ENCODE measurements around the gene GPR137B.

Gene GPR137B

GRCh38 chr1:236141447-236142252 is 689 bp upstream of the GPR137B start:
- Histone ChIP-seq H3K4me1 (ENCODE audit: control insufficient read depth in 1 of 2, insufficient read depth in 1 of 2, low read depth in 1 of 2, low read length in 1 of 2) (peaks cover 18 to 21% of the 10 kb centered on the region in 2 experiments), H3K27ac (no peak overlapping the region), H3K9me3 (no peaks in the 10 kb centered on the region), H3K4me3 (ENCODE audit: low read depth in 1 of 2, low read length in 1 of 2) (peak overlapping the region in 1 of 2 experiments; percentile 32), H3K27me3 (peaks cover 81% of the 10 kb centered on the region), H3K36me3 (no peaks in the 10 kb centered on the region)
- TF ChIP-seq CTCF (IDR thresholded peaks at IDR 0.05), result no peak

- Histone ChIP-seq H3K4me1 (ENCODE audit: control insufficient read depth in 1 of 2, insufficient read depth in 1 of 2, low read depth in 1 of 2, low read length in 1 of 2) (peaks cover 18 to 21% of the 10 kb centered on the region in 2 experiments), H3K27ac (no peak overlapping the region), H3K9me3 (no peaks in the 10 kb centered on the region)
These were observed 987 bp downstream of the GPR137B start for GRCh38 chr1:236143104-236143948.

GRCh38 chr1:236144033-236144432 is 1.7 kb downstream of the GPR137B start:
- peaks cover 60% of the 10 kb centered on the region for H3K27me3 ChIP-seq
- H3K9me3 ChIP-seq, result no peaks in the 10 kb centered on the region
- no peaks in the 10 kb centered on the region for H3K36me3 ChIP-seq
- TF ChIP-seq CTCF (IDR thresholded peaks at IDR 0.05), result no peak
- H3K27ac ChIP-seq, result no peak overlapping the region
- peaks cover 18 to 21% of the 10 kb centered on the region in 2 experiments for H3K4me1 ChIP-seq (ENCODE audit: control insufficient read depth in 1 of 2, insufficient read depth in 1 of 2, low read depth in 1 of 2, low read length in 1 of 2)
- H3K4me3 ChIP-seq (ENCODE audit: low read depth in 1 of 2, low read length in 1 of 2), result no peak overlapping the region

More at GRCh38 chr1:236143104-236143948, 987 bp downstream of the GPR137B start:
- Histone ChIP-seq H3K36me3 (no peaks in the 10 kb centered on the region), H3K4me3 (ENCODE audit: low read depth in 1 of 2, low read length in 1 of 2) (peak overlapping the region; percentile 40 to 63), H3K27me3 (peaks cover 68% of the 10 kb centered on the region)
- no peak for TF ChIP-seq CTCF (IDR thresholded peaks at IDR 0.05)

GRCh38 chr1:236144446-236145150 is 2.3 kb downstream of the GPR137B start:
- H3K27ac ChIP-seq, result no peak overlapping the region
- no peaks in the 10 kb centered on the region for H3K9me3 ChIP-seq
- peaks cover 55% of the 10 kb centered on the region for H3K27me3 ChIP-seq
- no peak overlapping the region for H3K4me3 ChIP-seq (ENCODE audit: low read depth in 1 of 2, low read length in 1 of 2)
- TF ChIP-seq CTCF (IDR thresholded peaks at IDR 0.05), result no peak
- H3K4me1 ChIP-seq (ENCODE audit: control insufficient read depth in 1 of 2, insufficient read depth in 1 of 2, low read depth in 1 of 2, low read length in 1 of 2), result peaks cover 18 to 21% of the 10 kb centered on the region in 2 experiments
- H3K36me3 ChIP-seq, result no peaks in the 10 kb centered on the region

- H3K27me3 ChIP-seq, result peaks cover 30% of the 10 kb centered on the region
- H3K9me3 ChIP-seq, result no peaks in the 10 kb centered on the region
- H3K4me1 ChIP-seq (ENCODE audit: control insufficient read depth in 1 of 2, insufficient read depth in 1 of 2, low read depth in 1 of 2, low read length in 1 of 2), result peaks cover 11 to 13% of the 10 kb centered on the region in 2 experiments
- TF ChIP-seq CTCF (IDR thresholded peaks at IDR 0.05), result no peak
- no peak overlapping the region for H3K27ac ChIP-seq
- H3K4me3 ChIP-seq (ENCODE audit: low read depth in 1 of 2, low read length in 1 of 2), result no peak overlapping the region
- H3K36me3 ChIP-seq, result no peaks in the 10 kb centered on the region
These were observed 4.7 kb downstream of the GPR137B start for GRCh38 chr1:236147068-236147467.

All from neutrophil (primary cell).